Measurements from ENCODE around the gene PUSL1. TPM values are rescaled to one million over a fixed set of nuclear protein-coding genes. Genes with fewer than 3 reads are reported as not detected.

The PUSL1 gene
- polyA plus RNA-seq, 2 of the 4 experiments (the other 2 are of a cell fraction) = 7.4 to 14.6 TPM

GRCh38 chr1:1344655-1345361 is 36.4 kb downstream of the PUSL1 start:
- H3K4me3 ChIP-seq = peak overlapping the region; percentile 28
- ATAC-seq (peak; percentile 74 to 82), FAIRE-seq (no peak), DNase-seq (ENCODE audit: low read depth in 1 of 2, low spot score in 1 of 2) (peak; percentile 83 to 84)
- peak overlapping the region; percentile 97 for H3K4me2 ChIP-seq
- WGBS (ENCODE audit: missing lambda C conversion rate) = no CpG with 5 or more reads among the region's 15 CpGs
- H3K4me1 ChIP-seq = peaks cover 45% of the 10 kb centered on the region
- no peak for TF ChIP-seq FOXS1 (CRISPR knock-in tag; IDR thresholded peaks at IDR 0.05)
- TF ChIP-seq MYC (IDR thresholded peaks at IDR 0.05; ENCODE audit: borderline replicate concordance, low read length) = no peak
- TF ChIP-seq ZNF302 (CRISPR knock-in tag; IDR thresholded peaks at IDR 0.05) = no peak
- TF ChIP-seq ZSCAN20 (CRISPR knock-in tag; IDR thresholded peaks at IDR 0.05) = no peak
- peak; percentile 37; the same call in 1 of the 2 replicates for TF ChIP-seq GATA3 (IDR thresholded peaks at IDR 0.05; ENCODE audit: borderline replicate concordance)
- peak; percentile 42 to 58; a peak in 2 of 5 replicates for TF ChIP-seq JUN (IDR thresholded peaks at IDR 0.05)
- no peak for TF ChIP-seq ZFP36 (IDR thresholded peaks at IDR 0.05; ENCODE audit: borderline replicate concordance, partially characterized antibody)
- no peak for TF ChIP-seq ZC3H11A (IDR thresholded peaks at IDR 0.05)
- TF ChIP-seq ESRRA (IDR thresholded peaks at IDR 0.05; ENCODE audit: borderline replicate concordance, low read length) = no peak
- TF ChIP-seq CBX2 (IDR thresholded peaks at IDR 0.05; ENCODE audit: borderline replicate concordance, low read depth) = no peak
- 0 out of 5 replicates have a peak, but pooled peaks of 1 of the 2 experiments have one; percentile 17 for TF ChIP-seq RAD21 (conservative IDR thresholded peaks at IDR 0.05 in 1 of 2, IDR thresholded peaks at IDR 0.05 in 1 of 2)
- TF ChIP-seq EHMT2 (IDR thresholded peaks at IDR 0.05; ENCODE audit: low read depth) = no peak
- TF ChIP-seq FOSB (CRISPR knock-in tag; IDR thresholded peaks at IDR 0.05) = no peak
- no peak for TF ChIP-seq HEYL (CRISPR knock-in tag; IDR thresholded peaks at IDR 0.05)
- peak; percentile 77 for TF ChIP-seq JUNB (IDR thresholded peaks at IDR 0.05)
- 0 out of 3 replicates have a peak, but pooled peaks have one; percentile 9 for TF ChIP-seq SMC3 (IDR thresholded peaks at IDR 0.05)
- TF ChIP-seq, protein P1, sequence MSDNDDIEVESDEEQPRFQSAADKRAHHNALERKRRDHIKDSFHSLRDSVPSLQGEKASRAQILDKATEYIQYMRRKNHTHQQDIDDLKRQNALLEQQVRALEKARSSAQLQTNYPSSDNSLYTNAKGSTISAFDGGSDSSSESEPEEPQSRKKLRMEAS (IDR thresholded peaks at IDR 0.05) = peak; percentile 59; the same call in 1 of the 2 replicates
- TF ChIP-seq, protein P2, sequence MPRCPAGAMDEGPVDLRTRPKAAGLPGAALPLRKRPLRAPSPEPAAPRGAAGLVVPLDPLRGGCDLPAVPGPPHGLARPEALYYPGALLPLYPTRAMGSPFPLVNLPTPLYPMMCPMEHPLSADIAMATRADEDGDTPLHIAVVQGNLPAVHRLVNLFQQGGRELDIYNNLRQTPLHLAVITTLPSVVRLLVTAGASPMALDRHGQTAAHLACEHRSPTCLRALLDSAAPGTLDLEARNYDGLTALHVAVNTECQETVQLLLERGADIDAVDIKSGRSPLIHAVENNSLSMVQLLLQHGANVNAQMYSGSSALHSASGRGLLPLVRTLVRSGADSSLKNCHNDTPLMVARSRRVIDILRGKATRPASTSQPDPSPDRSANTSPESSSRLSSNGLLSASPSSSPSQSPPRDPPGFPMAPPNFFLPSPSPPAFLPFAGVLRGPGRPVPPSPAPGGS (IDR thresholded peaks at IDR 0.05) = no peak
- no peak for TF ChIP-seq RFX5 (IDR thresholded peaks at IDR 0.05)
- no peak for TF ChIP-seq MAZ (IDR thresholded peaks at IDR 0.05; ENCODE audit: borderline replicate concordance, low read depth, low read length)
- TF ChIP-seq FOSL2 (IDR thresholded peaks at IDR 0.05) = peak; percentile 87
- peak; percentile 99 for TF ChIP-seq FOSL2 (CRISPR knock-in tag; IDR thresholded peaks at IDR 0.05)
- TF ChIP-seq, protein P3, sequence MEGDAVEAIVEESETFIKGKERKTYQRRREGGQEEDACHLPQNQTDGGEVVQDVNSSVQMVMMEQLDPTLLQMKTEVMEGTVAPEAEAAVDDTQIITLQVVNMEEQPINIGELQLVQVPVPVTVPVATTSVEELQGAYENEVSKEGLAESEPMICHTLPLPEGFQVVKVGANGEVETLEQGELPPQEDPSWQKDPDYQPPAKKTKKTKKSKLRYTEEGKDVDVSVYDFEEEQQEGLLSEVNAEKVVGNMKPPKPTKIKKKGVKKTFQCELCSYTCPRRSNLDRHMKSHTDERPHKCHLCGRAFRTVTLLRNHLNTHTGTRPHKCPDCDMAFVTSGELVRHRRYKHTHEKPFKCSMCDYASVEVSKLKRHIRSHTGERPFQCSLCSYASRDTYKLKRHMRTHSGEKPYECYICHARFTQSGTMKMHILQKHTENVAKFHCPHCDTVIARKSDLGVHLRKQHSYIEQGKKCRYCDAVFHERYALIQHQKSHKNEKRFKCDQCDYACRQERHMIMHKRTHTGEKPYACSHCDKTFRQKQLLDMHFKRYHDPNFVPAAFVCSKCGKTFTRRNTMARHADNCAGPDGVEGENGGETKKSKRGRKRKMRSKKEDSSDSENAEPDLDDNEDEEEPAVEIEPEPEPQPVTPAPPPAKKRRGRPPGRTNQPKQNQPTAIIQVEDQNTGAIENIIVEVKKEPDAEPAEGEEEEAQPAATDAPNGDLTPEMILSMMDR (IDR thresholded peaks at IDR 0.05) = peak; percentile 43
- ChIA-PET CTCF (interaction anchor here (0.6 to 7.2 kb wide), 10 partner anchors 8 to 70 kb away, joined by 3 to 73 read pairs (median 6); partner anchors contain the start of gene TAS1R3), POLR2A (interaction anchor here (1.0 kb wide), 1 partner anchor 8 kb away, joined by 3 read pairs; no protein-coding TSS in a partner anchor)
- H3K27ac ChIP-seq = peak overlapping the region; percentile 99 to 100
- no peaks in the 10 kb centered on the region for H3K9me3 ChIP-seq

DNA sequence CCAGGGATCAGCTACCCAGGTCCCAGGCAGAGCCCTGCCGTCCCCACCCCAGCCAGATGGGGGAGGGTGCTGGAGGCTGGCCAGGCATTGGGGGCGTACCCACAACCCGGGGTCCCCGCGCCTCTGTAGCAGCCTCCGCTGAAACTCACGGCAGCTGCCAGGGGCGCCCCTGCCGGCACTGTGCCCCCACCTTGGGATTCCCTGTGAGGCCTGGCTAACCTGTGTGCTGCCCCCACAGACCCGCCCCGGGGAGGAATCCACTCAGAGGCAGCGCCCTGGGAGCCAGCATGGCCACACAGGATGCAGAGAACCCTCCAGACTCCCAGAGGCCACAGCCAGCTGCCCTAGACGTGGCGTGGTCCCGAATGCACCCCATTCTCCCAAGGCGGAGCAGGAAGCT is 37.0 kb downstream of the PUSL1 start:
- H3K4me1 ChIP-seq = peaks cover 45% of the 10 kb centered on the region
- CTCF ChIA-PET = interaction anchor here (0.6 to 7.2 kb wide), 10 partner anchors 10 to 69 kb away, joined by 3 to 73 read pairs (median 6); partner anchors contain the start of gene TAS1R3
- no peak for TF ChIP-seq HDAC2 (IDR thresholded peaks at IDR 0.05)
- no peak for TF ChIP-seq ATOH8 (CRISPR knock-in tag; IDR thresholded peaks at IDR 0.05; ENCODE audit: low read depth)
- TF ChIP-seq, protein P4, sequence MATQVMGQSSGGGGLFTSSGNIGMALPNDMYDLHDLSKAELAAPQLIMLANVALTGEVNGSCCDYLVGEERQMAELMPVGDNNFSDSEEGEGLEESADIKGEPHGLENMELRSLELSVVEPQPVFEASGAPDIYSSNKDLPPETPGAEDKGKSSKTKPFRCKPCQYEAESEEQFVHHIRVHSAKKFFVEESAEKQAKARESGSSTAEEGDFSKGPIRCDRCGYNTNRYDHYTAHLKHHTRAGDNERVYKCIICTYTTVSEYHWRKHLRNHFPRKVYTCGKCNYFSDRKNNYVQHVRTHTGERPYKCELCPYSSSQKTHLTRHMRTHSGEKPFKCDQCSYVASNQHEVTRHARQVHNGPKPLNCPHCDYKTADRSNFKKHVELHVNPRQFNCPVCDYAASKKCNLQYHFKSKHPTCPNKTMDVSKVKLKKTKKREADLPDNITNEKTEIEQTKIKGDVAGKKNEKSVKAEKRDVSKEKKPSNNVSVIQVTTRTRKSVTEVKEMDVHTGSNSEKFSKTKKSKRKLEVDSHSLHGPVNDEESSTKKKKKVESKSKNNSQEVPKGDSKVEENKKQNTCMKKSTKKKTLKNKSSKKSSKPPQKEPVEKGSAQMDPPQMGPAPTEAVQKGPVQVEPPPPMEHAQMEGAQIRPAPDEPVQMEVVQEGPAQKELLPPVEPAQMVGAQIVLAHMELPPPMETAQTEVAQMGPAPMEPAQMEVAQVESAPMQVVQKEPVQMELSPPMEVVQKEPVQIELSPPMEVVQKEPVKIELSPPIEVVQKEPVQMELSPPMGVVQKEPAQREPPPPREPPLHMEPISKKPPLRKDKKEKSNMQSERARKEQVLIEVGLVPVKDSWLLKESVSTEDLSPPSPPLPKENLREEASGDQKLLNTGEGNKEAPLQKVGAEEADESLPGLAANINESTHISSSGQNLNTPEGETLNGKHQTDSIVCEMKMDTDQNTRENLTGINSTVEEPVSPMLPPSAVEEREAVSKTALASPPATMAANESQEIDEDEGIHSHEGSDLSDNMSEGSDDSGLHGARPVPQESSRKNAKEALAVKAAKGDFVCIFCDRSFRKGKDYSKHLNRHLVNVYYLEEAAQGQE (IDR thresholded peaks at IDR 0.05) = no peak
- TF ChIP-seq PHF8 (IDR thresholded peaks at IDR 0.05; ENCODE audit: borderline replicate concordance, low read depth) = no peak
- no peak for TF ChIP-seq SMC3 (IDR thresholded peaks at IDR 0.05)
- no peak for TF ChIP-seq MAFK (IDR thresholded peaks at IDR 0.05; ENCODE audit: partially characterized antibody)
- TF ChIP-seq JUNB (IDR thresholded peaks at IDR 0.05) = no peak
- TF ChIP-seq ZSCAN20 (CRISPR knock-in tag; IDR thresholded peaks at IDR 0.05) = no peak
- TF ChIP-seq HES2 (IDR thresholded peaks at IDR 0.05) = no peak
- TF ChIP-seq FOSB (CRISPR knock-in tag; IDR thresholded peaks at IDR 0.05) = no peak

More for the DNA sequence above, 37.0 kb downstream of the PUSL1 start:
- 0% methylated on average over 1 of the region's 16 CpGs for WGBS (ENCODE audit: missing lambda C conversion rate)
- H3K27ac ChIP-seq = peak overlapping the region; percentile 99 to 100
- DNase-seq (ENCODE audit: low read depth in 1 of 2, low spot score in 1 of 2) (no peak), ATAC-seq (peak; percentile 8 to 31; a peak in 5 of 6 replicates), FAIRE-seq (no peak)
- POLR2A ChIA-PET = interaction anchor here (1.0 kb wide), 1 partner anchor 9 kb away, joined by 3 read pairs; no protein-coding TSS in a partner anchor
- peak overlapping the region; percentile 28 for H3K4me3 ChIP-seq
- H3K4me2 ChIP-seq = peak overlapping the region; percentile 97
- no peaks in the 10 kb centered on the region for H3K9me3 ChIP-seq
